B cell (primary cell): ENCODE data around the gene ZNF735. TPM values are rescaled to one million over a fixed set of nuclear protein-coding genes. Genes with fewer than 3 reads are reported as not detected.

Experiments used
- ATAC-seq: fragments of 200-7000 bp; cut with Tn5 transposase; one replicate; pipeline ENCODE4 v1.10.0; 2021; ENCODE audit warnings: low read depth, mild to moderate bottlenecking, moderate number of reproducible peaks, moderate library complexity
- CTCF ChIA-PET: fragments of 350-600 bp; sonication (Branson Sonifier 250); formaldehyde crosslinking; loops from one replicate; lab custom pipeline; 2021; ENCODE audit warnings: antibody characterized with exemption, inconsistent platforms; lab: Charles Lee
- POLR2A ChIA-PET: fragments of 350-600 bp; sonication (Branson Sonifier 250); formaldehyde crosslinking; loops from one replicate; lab custom pipeline; 2021; ENCODE audit warnings: antibody characterized with exemption; lab: Charles Lee
- DNase-seq: peaks from one replicate; pipeline ENCODE4 v3.0.0; 2013
- H2AFZ ChIP-seq: 2 replicates; pipeline ENCODE4 v1.6.1; 2012; ENCODE audit warnings: mild to moderate bottlenecking, low read depth, low read length; ENCODE audit not compliant: insufficient read depth, poor library complexity, severe bottlenecking
- H3K27ac ChIP-seq, 2 donors: 1 replicate in 1 of 2; 2 replicates in 1 of 2; pipeline ENCODE4 v1.5.1; 2012 to 2013; ENCODE audit warnings: low read length in 2 of 2, mild to moderate bottlenecking in 2 of 2, moderate library complexity in 1 of 2
- H3K27me3 ChIP-seq, 4 experiments: fragments of 200-600 bp in 1 of 4; sonication (generic) in 1 of 4; replicated peaks in 1 of 4; 1 replicate in 2 of 4; 2 replicates in 2 of 4; pipeline versions ENCODE4 v1.6.1 to v1.7.0; 2013 to 2016; ENCODE audit warnings: low read length in 3 of 4, mild to moderate bottlenecking in 2 of 4, mixed read lengths in 1 of 4, moderate library complexity in 1 of 4; ENCODE audit not compliant: insufficient read depth in 4 of 4, control insufficient read depth in 3 of 4; ENCODE audit errors: control extremely low read depth in 1 of 4
- H3K36me3 ChIP-seq, 2 experiments: replicated peaks in 1 of 2; 1 replicate in 1 of 2; 2 replicates in 1 of 2; pipeline versions ENCODE4 v1.6.1 to v1.7.1; 2013; ENCODE audit warnings: low read length in 1 of 2; ENCODE audit not compliant: insufficient read depth in 2 of 2, control insufficient read depth in 1 of 2; ENCODE audit errors: control extremely low read depth in 1 of 2, extremely low read depth in 1 of 2
- H3K4me1 ChIP-seq, 2 donors: fragments of 200-600 bp in 1 of 2; sonication (generic) in 1 of 2; 1 replicate in 1 of 2; 2 replicates in 1 of 2; pipeline versions ENCODE4 v1.5.1 to v1.6.1; 2013 to 2017; ENCODE audit warnings: low read length in 2 of 2; ENCODE audit not compliant: control insufficient read depth in 2 of 2, insufficient read depth in 2 of 2
- H3K4me2 ChIP-seq: replicated peaks from 2 replicates; pipeline ENCODE3; 2012; ENCODE audit warnings: mild to moderate bottlenecking, low read depth, low read length; ENCODE audit not compliant: poor library complexity, severe bottlenecking
- H3K4me3 ChIP-seq, 5 experiments: fragments of 200-600 bp in 1 of 5; sonication (generic) in 1 of 5; 1 replicate in 3 of 5; 2 replicates in 2 of 5; pipeline versions ENCODE4 v1.5.1 to v1.7.0; 2011 to 2016; ENCODE audit warnings: low read length in 4 of 5, mild to moderate bottlenecking in 4 of 5, low read depth in 2 of 5, control low read depth in 1 of 5, moderate library complexity in 1 of 5; ENCODE audit not compliant: insufficient read depth in 1 of 5; ENCODE audit errors: control extremely low read depth in 1 of 5, extremely low read depth in 1 of 5
- H3K79me2 ChIP-seq: fragments of 200-600 bp; sonication (generic); one replicate; pipeline ENCODE4 v1.6.0; 2016; ENCODE audit warnings: low read length; ENCODE audit not compliant: control insufficient read depth, insufficient read depth
- H3K9ac ChIP-seq: fragments of 200-600 bp; sonication (generic); 2 replicates; pipeline ENCODE4 v1.6.1; 2017; ENCODE audit warnings: mild to moderate bottlenecking, low read length, moderate library complexity
- H3K9me3 ChIP-seq, 3 donors: one replicate each; pipeline versions ENCODE4 v1.6.1 to v1.7.1; 2013; ENCODE audit warnings: low read length in 2 of 3; ENCODE audit not compliant: control insufficient read depth in 2 of 3, insufficient read depth in 1 of 3; ENCODE audit errors: control extremely low read depth in 1 of 3
- H4K20me1 ChIP-seq: 2 replicates; pipeline ENCODE4 v1.6.0; 2012; ENCODE audit warnings: mild to moderate bottlenecking, low read length; ENCODE audit not compliant: insufficient read depth, control insufficient read depth, poor library complexity, severe bottlenecking
- H3K27ac Mint-ChIP-seq: one replicate; pipeline ENCODE4 v1.8.0; 2021; ENCODE audit warnings: mixed read lengths
- H3K27me3 Mint-ChIP-seq: one replicate; pipeline ENCODE4 v1.8.0; 2021; ENCODE audit warnings: mixed read lengths
- H3K4me1 Mint-ChIP-seq: one replicate; pipeline ENCODE4 v1.8.0; 2021; ENCODE audit warnings: mixed read lengths
- H3K4me3 Mint-ChIP-seq: one replicate; pipeline ENCODE4 v1.8.0; 2021; ENCODE audit warnings: mixed read lengths
- H3K9me3 Mint-ChIP-seq: one replicate; pipeline ENCODE4 v1.8.0; 2022; ENCODE audit warnings: mixed read lengths; ENCODE audit not compliant: insufficient read depth
- CTCF ChIP-seq: fragments of 200-600 bp; IDR thresholded peaks from one replicate; pipeline ENCODE4 v1.8.0; 2022; ENCODE audit warnings: antibody characterized with exemption, mild to moderate bottlenecking
- EZH2 ChIP-seq: IDR thresholded peaks from 2 replicates; pipeline ENCODE4 v1.6.1; 2012; ENCODE audit warnings: borderline replicate concordance, low read depth, mild to moderate bottlenecking, moderate library complexity, low read length; ENCODE audit not compliant: insufficient read depth, poor library complexity, severe bottlenecking
- WGBS: methylation state at CpG from one replicate; pipeline ENCODE4 v1.1.5; 2013; ENCODE audit warnings: missing lambda C conversion rate; ENCODE audit not compliant: insufficient coverage; 5-methylcytosine and 5-hydroxymethylcytosine counted together
- intact Hi-C: fragments of 100-400 bp; cut with micrococcal nuclease; formaldehyde crosslinking; loops from one replicate; pipeline ENCODE4 v1.10.0; 2022
- polyA plus RNA-seq: library from polyadenylated mRNA; depleted of rRNA; stranded (reverse); fragments of >200 nt; gene quantifications from 2 replicates; pipeline ENCODE4 v1.2.3, GENCODE V29; 2012
- total RNA-seq, 2 donors: library from RNA; stranded (reverse); fragments of 120-200 nt in 1 of 2; gene quantifications; 1 replicate in 1 of 2; 2 replicates in 1 of 2; pipeline versions ENCODE4 v1.2.3 to v1.2.4, GENCODE V29; 2013 to 2022

Gene ZNF735
- total and polyA plus RNA-seq, 2 donors (not counting 1 experiment from before 2014, with no cell fraction given): not detected

- Mint-ChIP-seq H3K4me1 (no peaks in the 10 kb centered on the region), H3K27ac (no peak overlapping the region), H3K27me3 (no peaks in the 10 kb centered on the region), H3K9me3 (peaks cover 12% of the 10 kb centered on the region), H3K4me3 (no peak overlapping the region)
- Histone ChIP-seq H3K27me3 (no peaks in the 10 kb centered on the region), H3K4me3 (no peak overlapping the region), H3K9me3 (peaks cover 0 to 44% (median 3%) of the 10 kb centered on the region in 3 donors), H3K9ac (no peak overlapping the region), H3K79me2 (no peaks in the 10 kb centered on the region), H4K20me1 (no peaks in the 10 kb centered on the region), H3K36me3 (no peaks in the 10 kb centered on the region), H3K27ac (no peak overlapping the region), H3K4me1 (no peaks in the 10 kb centered on the region), H3K4me2 (no peak overlapping the region), H2AFZ (no peak overlapping the region)
- intact Hi-C loops: no loop called here
- ATAC-seq: no peak
- WGBS: 57% methylated on average over 66 of the region's 66 CpGs
- ChIA-PET POLR2A (no interaction called here), CTCF (interaction anchor here (0.6 to 1.3 kb wide), 3 partner anchors 7 to 440 kb away, joined by 3 to 4 read pairs (median 3); no protein-coding TSS in a partner anchor)
- TF ChIP-seq CTCF (no peak), EZH2 (no peak)
- no peak for DNase-seq
Observed at GRCh38 chr7:64182036-64182790, 24.8 kb upstream of the ZNF735 start.

DNA sequence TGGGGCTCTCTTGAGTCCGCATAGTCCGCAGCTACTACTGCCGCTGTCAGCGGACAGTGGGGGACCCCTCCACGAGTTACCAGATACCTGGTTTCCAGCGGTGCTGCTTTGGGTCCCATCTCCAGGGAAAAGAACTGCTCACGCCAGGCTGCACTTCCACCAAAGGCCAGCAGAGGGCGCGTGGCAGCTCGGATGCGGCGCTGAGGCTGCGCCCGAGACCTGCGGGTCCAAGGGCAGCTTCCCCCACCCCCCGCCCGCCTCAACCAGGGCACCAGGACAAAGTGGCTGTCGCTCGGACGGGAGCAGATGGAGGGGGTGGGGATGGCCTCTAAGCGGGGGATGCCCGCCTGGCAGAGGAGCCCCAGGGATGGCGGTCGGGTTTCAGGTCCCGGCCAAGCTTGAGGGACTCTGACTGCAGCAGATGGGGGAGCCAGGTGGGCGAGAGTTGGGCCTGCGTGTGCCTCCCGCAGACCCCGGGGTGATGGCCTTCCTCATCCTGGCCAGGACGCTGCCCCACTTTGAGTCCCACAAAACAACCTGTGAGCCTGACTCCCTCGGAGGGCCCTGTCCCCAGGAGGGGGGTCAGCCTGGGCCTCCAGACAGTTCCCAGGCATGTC is 23.8 kb upstream of the ZNF735 start:
- CTCF ChIA-PET: interaction anchor here (0.9 to 1.3 kb wide), 4 partner anchors 176 to 439 kb away, joined by 3 read pairs; no protein-coding TSS in a partner anchor
- DNase-seq: peak; percentile 46
- intact Hi-C loops: no loop called here

More for the DNA sequence above, 23.8 kb upstream of the ZNF735 start:
- H4K20me1 ChIP-seq: no peaks in the 10 kb centered on the region
- Mint-ChIP-seq H3K9me3 (peaks cover 16% of the 10 kb centered on the region), H3K27ac (no peak overlapping the region), H3K4me3 (no peak overlapping the region), H3K4me1 (no peaks in the 10 kb centered on the region), H3K27me3 (no peaks in the 10 kb centered on the region)
- H3K79me2 ChIP-seq: no peaks in the 10 kb centered on the region
- H3K9me3 ChIP-seq: peaks cover 0 to 54% (median 6%) of the 10 kb centered on the region in 3 donors
- no peak overlapping the region for H2AFZ ChIP-seq
- POLR2A ChIA-PET: no interaction called here
- 47% methylated on average over 25 of the region's 31 CpGs for WGBS
- no peaks in the 10 kb centered on the region for H3K4me1 ChIP-seq
- H3K36me3 ChIP-seq: no peaks in the 10 kb centered on the region
- no peak overlapping the region for H3K4me3 ChIP-seq
- no peaks in the 10 kb centered on the region for H3K27me3 ChIP-seq
- no peak for ATAC-seq
- peak overlapping the region; percentile 25 for H3K4me2 ChIP-seq
- TF ChIP-seq CTCF (peak; percentile 69), EZH2 (no peak)
- no peak overlapping the region for H3K9ac ChIP-seq
- H3K27ac ChIP-seq: no peak overlapping the region
